Activated effector memory CD4-positive, alpha-beta T cell treated with anti-CD3 and anti-CD28 coated beads, Interleukin-2, amount 50 U/mL, for 16 hours (primary cell): ENCODE results near the gene LAYN.
A peak's percentile ranks its signal among the peaks of the same experiment; 100 is the strongest.

Experiments
- DNase-seq: peaks from one replicate; pipeline ENCODE4 v3.0.0-alpha.2; 2020

The LAYN gene, protein sequence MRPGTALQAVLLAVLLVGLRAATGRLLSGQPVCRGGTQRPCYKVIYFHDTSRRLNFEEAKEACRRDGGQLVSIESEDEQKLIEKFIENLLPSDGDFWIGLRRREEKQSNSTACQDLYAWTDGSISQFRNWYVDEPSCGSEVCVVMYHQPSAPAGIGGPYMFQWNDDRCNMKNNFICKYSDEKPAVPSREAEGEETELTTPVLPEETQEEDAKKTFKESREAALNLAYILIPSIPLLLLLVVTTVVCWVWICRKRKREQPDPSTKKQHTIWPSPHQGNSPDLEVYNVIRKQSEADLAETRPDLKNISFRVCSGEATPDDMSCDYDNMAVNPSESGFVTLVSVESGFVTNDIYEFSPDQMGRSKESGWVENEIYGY

DNA sequence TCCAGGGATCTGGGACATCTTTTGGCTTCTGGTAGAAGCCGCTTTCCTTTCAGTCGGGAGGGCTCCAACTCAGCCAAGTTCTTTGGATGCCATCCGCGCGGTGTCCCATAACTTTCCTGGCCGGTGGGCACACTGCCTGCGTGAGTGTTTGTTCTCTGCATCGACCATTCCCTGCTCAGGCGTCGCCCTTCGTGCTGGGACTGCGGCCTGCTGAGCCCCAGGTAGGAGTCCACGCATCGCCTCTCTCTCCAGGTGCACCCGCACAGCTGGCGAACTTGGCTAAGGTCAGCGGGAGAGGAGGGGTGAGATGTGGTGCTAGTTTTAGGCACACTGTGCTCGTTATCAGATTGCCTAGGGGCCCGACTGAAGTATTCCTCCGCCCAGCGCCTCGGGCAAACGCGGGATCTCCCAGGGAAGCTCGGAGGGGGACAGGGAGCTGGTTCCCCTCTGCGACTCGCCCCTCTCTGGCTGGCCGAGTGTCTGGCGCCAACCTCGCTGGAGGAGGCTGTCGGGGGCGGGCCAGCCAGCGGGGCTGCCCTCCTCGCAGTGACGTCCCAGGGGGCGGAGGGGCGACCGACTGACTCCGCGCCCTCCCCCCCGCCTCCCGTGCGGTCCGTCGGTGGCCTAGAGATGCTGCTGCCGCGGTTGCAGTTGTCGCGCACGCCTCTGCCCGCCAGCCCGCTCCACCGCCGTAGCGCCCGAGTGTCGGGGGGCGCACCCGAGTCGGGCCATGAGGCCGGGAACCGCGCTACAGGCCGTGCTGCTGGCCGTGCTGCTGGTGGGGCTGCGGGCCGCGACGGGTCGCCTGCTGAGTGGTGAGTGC lies at the start of gene LAYN:
Gene LAYN, plus strand, starts transcription at position 607 of the 823 bp plus-strand sequence. Its CDS starts 124 bp downstream, at position 731.
- peak; percentile 74 for DNase-seq

DNA sequence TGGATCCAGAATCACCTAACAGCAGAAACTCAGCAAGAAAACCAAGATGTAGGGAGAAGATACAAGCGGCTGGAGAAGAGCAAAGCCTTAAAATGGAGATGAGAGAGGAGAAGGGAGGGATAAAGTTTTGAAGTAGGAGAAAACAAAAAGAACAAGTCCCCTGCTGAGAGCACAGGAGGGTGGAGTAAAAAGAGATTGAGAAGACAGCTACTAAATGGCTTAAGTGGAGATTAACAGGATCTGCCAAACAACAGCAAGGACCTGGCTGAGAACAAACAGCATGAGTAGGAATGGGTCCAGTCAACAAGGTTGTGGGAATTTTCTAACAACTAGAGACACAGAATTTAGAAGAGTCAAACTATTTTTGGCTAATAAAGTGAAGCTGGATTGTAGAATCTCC lies 46.5 kb upstream of the LAYN start:
- no peak for DNase-seq

DNA sequence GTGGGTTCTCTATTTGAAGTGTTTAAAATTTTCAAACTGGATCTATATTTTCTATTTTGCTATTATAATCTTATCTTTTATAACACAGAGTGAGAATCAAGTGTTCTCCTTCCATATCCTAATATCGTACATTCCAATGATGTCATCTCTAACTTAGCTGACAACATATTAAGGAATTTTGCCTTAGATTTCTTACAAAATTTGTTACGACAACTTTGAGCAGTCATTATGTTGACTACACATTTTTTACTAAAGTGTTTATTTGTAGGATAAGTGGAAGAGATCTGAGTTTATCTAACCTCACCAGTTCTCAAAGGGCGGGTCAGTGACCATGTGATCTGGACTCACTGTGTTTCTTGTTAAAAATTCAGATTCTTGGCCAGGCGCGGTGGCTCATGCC lies 41.0 kb upstream of the LAYN start:
- DNase-seq: no peak

GRCh38 chr11:111500481-111500880 lies 40.0 kb upstream of the LAYN start:
- DNase-seq: no peak

DNA sequence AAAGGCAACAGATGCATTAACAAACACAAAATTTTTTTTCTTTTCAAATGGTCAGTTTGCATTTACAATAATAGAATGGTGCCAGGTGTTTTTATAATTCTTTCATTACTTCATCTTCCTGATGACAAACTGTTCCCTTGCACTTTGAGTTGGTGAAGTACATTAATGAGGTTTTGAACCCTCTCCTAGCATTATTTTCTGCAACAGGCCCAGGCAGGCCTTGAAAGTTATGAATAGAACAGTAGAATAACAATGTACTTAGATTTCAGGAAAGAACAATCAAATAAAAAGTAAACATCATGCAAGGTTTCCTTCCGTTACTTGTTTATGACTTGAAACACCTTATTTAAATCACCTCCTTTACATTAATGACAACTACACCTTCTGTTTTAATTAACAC lies 37.9 kb upstream of the LAYN start:
- DNase-seq: no peak

DNA sequence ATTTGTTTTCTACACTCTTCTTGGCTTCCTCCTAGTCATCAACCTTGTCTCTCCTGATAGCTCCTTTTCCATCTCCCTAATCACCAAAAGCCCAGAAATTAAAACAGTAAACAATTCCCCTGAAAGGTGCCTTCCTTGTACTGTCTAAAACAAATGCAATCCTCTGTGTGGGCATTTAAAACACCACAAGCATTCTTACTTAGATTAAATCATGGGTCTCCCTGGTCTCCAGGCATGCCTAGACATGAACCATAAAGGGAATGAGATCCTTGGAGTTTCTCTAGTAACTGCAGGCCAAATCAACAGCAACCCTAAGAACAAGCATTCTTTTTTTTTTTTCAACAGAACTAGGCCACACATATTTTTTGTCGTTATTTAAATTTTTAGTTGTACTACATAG lies 30.2 kb upstream of the LAYN start:
- no peak for DNase-seq

DNA sequence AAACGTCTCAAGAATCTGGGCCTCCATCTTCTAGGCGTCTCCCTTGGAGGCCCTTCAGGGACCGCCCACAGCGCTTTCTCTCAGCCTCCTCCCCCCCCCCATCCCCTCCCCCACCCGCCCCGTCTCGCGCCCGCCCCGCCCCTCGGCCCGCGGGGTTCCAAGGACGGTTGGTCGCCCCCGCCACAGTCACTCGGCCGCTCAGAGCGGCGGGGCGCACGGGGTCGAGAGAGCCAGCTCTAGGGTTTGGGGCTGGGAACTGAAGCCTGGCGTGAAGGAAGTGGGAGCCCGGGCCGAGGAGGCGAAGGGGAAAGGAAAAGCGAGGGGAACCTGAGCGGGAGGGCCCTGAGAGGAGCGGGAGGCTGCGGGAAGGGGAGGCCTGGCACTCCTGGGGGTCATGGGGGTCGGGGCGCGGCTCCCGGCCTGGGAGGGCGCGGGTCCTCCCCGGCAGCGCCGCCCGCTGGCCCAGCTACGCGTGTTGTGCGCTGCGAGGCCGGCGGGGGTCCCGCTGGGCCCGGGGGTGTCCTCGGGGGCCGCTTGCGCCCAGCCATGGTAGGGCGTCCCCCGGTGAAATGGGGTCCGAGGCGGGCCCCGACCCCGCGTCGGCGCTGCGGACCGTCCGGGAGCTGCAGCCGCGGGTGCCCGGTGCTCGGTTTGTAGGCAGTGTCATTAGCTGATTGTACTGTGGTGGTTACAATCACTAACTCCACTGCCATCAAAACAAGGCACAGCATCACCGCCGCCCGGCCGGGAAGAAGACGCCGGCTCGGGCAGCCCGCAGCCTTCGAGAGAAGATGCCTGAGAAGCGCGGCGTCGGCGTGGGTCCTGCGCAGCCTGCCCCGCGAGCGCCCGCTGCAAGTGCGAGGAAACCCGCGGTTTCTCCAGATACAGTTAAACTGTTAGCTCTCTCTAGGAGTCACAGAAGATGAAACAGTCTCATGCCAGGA lies 28.0 kb upstream of the LAYN start, which contains the start of gene BTG4:
Gene BTG4, minus strand, starts transcription at position 91 of the 944 bp plus-strand sequence. CDS start 13,610 bp downstream, outside the sequence.
- DNase-seq: peak; percentile 67

DNA sequence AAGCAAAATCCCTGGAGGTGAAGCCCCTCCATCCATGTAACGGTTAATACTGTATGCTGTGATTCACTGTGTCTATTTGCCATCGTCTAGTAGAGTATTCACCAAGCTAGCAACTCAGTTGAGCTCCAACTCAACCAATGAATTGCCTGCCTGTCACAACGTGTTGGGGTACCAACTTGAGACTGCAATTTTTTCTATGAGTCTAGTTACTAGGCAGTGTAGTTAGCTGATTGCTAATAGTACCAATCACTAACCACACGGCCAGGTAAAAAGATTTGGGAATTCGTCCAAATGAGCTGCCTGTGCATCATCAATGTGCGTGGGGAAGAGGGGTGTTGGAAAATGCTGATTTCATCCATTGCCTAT lies 27.3 kb upstream of the LAYN start:
- DNase-seq: no peak

DNA sequence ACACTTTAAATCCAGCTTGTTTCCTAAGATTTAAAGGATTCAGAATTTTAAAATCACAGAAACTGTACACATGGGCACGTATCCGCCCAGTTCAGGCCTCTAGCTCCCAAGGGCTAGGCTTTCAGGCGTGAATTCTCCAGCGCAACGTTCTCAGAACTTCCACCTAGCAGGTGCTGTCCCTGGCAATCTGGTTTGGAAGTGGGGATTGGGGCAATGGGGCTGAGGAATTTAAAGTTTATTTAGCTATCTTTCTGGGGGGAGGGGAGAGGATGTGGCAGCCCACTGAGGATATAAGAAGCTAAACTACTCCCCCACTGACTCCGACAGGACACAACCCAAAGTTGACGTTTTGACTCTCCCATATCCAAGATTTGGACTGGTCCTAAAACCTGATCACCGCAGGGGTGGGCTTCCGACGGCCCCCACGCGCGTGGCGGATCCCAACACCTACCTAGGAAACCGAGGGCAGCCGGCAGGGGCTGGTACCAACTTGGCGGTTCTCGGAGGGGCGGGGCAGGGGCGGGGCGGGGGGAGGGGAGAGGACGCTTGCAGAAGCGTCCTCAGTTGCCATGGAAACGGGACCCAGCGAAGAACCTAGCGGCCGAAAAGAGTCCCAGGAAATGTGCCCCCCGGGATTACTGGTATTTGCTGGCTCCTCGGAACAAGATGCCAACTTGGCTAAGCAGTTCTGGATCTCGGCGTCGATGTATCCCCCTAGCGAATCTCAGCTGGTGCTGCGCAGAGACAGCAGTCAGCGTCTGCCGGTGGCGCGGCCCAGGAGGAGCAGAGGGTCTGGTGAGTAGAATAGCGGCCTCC lies 26.1 kb upstream of the LAYN start, which contains the start of gene HOATZ:
Gene HOATZ, plus strand, starts transcription at position 563 of the 816 bp plus-strand sequence. Its CDS starts 7 bp downstream, at position 570.
- no peak for DNase-seq

DNA sequence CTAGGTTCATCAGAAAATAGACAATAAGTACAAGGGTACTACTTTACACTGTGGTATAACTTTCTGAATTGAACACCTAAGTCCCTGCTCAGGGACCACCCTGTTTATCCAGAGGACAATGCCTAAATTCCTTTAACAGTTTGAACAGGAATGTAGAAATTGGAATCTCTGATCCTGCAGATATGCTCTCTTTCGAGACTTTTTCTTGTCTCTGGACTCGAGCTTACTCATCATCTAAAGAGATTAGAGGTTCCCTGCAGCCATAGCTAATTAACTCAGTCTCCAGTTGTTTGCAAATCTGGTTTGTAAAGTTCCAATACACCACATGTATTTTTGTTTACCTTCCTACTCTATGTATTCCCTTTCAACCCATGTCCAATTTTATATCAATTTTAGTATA lies 24.9 kb upstream of the LAYN start:
- no peak for DNase-seq

- no peak for DNase-seq
Measured at GRCh38 chr11:111518668-111519067, 21.9 kb upstream of the LAYN start.

GRCh38 chr11:111520560-111520959 lies 20.0 kb upstream of the LAYN start:
- no peak for DNase-seq

GRCh38 chr11:111521135-111521534 lies 19.4 kb upstream of the LAYN start:
- DNase-seq: no peak

GRCh38 chr11:111522426-111522825 lies 18.1 kb upstream of the LAYN start:
- no peak for DNase-seq

DNA sequence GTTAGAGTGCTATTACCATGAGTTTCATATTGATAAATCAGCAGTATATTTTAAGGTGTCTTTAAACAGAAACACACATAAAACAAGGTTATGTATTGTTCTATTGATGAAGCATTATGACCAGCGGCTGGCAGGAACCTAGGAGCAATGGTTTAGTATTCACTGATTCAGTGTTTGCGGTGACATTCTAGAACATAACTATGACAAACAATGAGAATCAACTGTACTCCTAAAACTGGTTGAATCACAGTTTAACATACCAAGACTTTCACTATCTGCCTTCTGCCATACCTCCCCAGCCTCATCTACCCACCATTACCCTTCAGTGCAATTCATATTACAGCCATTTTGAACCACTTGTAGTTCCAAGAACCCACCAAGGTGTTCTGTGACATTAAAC lies 17.2 kb upstream of the LAYN start:
- no peak for DNase-seq

DNA sequence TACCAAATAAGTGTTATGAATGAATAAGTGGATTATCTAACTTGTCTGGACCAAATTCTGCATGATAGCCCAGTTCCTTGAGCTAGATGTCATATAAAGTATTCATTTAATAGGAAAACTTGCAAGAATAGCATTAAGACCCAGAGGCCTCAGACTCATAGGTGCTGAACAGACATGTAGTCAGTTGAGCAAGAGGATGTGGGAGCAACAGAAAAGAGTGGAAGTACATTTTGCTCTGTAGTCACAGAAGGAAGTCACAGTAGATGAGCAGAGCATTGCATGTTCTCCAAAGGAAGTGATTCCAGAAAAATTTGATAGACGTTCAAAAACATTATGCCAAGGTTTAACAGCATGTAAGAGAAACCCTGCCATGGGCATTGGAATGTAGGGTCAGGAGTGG lies 16.5 kb upstream of the LAYN start:
- no peak for DNase-seq

DNA sequence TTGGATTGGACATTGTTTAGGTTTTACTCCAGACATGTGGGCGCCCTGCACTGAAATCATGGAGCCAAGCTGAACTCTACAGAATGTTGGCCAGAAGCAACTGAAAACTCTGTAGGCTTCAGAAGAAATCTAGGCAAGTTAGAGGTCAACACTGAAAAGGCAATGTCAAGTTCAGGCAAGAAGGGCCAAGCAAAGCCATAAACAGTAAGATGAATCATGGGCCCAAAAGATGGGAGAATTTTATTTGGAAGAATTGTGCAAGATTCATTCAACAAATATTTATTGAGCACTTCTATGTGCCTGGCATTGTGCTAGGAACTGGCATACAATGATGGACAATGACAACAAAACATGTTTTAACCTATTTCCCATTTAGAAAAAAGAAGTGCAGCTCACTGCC lies 15.1 kb upstream of the LAYN start:
- no peak for DNase-seq

DNA sequence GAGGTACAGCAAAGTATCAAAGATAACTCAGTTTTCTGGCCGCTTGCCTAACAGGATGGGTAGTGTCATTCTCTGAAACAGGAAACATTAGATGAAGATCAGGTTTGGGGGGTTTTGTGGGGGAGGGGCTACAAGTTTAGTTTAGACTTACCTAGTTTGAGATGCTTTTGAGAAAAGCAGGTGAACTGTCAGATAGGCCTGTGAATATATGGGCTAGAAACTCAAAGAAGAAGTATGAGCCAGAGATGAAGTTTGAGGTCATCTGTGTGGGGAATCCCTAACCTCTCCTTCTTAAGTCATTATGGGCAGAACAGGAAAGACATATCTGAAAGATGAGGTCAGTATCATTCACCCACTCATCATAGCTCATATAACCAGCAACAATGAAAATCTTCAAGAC lies 14.0 kb upstream of the LAYN start:
- DNase-seq: no peak

DNA sequence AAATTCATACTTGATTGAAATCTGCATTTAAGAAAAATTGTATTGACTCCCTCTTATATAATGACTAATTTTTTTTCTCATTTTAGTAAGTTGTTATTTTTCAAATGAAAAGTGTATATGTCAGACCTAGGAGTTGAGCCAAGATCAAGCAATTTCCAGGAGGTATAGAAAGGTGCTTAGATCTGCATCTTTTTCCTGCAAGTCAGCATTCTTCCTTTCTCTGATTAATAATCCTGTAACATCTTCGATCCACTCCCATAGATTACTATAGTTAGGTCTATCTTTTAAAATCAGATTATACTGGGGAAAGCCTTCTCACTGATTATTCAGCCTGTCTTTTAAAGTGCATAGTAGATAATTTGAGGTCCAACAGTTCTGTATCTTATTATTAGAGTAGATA lies 13.2 kb upstream of the LAYN start:
- no peak for DNase-seq

- DNase-seq: no peak
Measured at GRCh38 chr11:111528557-111528956, 12.0 kb upstream of the LAYN start.

- no peak for DNase-seq
Measured at GRCh38 chr11:111530091-111530490, 10.4 kb upstream of the LAYN start.

GRCh38 chr11:111531136-111531535 lies 9.4 kb upstream of the LAYN start:
- no peak for DNase-seq
